Activated CD4-positive, alpha-beta T cell treated with anti-CD3 and anti-CD28 coated beads for 48 hours (primary cell): ENCODE data around the gene CREB5.

ENCODE experiments used
- DNase-seq: peaks from one replicate; pipeline ENCODE4 v3.0.0-alpha.2; 2020

CREB5 gene

DNA sequence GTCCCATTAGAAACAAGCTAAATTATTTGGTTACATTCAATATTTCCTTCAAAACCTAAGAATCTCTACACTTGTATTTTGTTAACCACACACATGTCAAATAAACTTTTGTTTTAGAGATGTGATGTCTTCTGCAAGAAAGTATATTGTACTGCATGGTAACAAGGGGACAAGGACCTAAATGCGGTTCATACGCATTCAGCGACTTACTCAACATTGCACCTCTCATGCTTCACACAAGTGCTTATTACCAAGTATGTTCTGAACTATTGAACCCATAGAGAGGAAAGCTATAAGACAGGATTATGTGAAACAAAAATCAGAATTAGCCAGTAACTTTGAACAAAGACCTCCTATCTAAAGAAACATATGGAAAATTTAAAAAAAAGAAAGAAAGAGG lies 68.3 kb downstream of the CREB5 start:
- no peak for DNase-seq

DNA sequence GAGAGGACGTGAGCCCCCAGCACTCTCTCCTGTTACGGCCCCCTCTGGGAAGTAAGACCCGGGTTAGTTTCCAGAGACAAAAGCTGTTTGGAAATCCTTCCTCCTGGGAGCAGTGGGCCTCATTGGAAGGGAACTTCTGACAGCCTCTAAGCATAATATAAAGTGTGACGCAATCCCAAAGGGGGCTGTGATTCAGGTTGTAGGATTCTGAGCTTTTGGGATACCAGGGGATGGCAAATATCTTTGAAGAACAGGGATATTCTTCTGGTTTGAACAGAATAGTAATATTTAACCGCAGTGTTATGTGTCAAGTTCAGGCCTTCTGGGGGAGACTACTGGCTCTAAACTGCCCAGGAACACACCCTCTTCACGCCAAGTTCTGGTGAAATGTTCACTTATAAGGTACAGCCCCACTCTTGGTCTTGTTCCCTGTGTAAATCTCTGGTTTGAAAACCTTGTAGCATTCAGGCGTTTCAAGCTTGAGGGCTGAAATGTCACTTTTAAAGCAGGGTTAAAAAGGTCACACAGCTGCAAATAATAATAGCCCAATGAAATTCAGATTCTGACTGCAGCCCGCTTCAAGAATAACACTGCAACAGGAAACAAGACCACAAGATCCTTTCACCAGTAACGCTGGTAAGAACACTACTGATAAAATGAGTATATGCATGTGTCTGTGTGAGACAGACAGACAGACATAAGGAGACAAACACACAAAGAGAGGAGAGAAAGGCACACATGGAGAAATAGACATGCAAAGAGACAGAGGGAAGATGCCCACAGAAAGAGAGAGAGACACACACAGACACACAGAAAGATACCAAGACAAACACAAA lies 69.0 kb downstream of the CREB5 start:
- no peak for DNase-seq

DNA sequence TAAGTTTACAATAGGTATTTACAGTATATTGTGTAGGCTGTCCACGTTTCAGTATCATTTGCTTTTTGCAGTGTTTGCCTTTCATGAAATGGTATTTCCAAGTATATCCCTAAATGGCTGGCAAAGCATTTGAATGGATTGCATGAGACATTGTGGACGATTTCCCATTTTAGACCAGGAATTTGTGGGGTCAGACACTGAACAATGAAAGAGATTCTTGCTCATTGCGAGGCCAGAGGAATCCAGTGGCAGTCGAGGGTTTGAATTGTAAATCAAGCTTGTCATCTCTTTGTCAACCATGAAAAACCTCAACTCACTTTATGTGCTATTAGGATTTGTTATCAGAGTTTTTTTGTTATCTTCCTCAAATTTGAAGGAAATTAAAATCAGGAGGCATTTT lies 70.8 kb downstream of the CREB5 start:
- no peak for DNase-seq

DNA sequence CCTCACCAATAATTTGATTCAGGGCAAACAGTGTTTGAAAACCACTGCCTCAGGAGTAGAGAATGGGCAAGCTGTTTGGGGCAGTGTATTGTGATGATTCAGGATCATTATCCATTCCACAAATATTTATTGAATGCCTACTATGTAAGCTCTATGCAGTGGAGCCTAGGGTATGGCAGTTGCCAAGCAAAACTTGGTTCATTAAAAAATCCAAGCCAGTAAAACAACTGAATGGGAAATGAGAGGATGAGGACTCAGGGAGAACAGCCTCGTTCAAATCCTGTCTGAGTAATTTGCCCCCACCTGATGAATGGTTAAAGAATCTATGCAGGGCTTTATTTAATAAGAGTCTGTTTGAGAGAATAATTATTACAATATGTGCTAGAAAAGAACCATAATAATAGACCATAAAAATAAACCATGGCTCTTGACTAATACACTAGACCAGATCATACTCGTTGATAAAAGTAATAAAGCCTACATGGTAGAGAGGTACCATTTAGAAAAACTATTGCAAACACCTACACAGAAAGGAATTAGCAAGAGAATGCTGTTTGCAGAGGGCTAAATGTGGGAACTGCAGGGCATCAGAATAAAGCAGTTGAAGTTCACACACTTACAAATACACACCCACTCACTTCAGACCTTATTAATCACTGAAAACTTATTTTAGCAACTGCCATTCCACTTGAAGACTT lies 71.7 kb downstream of the CREB5 start:
- DNase-seq = no peak

DNA sequence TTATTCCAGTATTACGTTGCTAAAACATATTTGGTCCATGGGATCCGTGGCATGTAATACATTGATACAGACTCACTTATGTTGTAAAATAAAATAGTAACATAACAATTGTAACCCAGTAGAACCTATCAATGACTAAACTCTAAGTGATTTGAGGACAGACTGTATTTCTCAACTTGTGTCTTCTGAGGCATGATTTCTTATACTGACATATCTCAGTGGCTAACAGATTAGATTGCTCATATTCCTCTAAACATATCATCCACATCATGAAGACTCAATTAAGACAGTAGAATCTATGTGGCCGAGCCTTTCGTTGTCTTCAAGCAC lies 72.3 kb downstream of the CREB5 start:
- no peak for DNase-seq

DNA sequence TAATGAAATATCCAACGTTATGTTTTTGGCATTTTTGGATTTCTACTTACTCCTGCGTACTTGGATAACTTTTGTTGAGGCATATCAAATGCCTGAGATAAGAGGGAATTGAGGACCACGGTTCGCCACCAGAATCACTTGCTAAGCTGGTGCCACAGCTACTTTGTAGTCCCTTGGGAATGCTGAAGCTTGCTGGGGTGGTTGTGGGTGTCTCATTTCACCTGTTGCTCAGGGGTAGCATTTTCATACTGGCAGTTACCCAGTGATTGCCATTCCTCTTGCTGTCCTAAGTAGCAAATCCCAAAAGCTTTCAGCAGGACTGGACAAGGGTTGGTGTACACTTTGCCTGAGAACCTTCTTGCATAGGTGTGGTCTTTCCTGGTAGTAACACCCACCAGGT lies 75.2 kb downstream of the CREB5 start:
- DNase-seq = no peak

DNA sequence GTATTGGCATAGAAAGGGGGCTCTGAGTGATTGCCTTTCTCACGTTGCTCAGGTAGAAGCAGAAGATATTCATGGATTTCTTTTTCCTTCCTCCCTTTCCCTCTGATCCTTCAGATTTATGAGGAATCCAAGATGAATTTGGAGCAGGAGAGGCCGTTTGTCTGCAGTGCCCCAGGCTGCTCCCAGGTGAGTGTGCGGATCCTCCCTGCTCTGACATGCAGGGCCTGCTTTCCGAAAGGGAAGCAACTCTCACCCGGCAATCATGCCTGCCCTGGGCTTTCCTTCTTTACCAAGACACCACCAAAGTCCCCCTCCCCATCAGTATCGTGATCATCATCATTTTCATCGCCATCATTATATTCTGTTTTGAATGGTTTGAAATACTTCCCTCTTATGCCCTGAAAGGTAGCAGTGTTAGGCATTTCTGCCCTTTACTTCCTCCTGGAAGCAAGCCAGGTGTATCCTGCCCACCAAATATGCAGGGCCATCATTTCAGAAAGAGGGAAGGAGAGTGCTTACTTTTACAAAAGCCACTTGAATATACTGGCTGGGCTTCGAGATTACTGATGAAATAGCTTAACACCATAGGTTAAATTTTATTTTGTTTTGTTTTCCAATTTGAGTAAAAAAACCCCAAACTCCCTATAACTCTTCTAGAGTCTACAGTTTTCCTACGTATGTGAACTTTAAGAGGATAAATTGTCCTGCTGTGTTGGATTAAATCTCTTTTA lies 75.9 kb downstream of the CREB5 start:
- DNase-seq = no peak

DNA sequence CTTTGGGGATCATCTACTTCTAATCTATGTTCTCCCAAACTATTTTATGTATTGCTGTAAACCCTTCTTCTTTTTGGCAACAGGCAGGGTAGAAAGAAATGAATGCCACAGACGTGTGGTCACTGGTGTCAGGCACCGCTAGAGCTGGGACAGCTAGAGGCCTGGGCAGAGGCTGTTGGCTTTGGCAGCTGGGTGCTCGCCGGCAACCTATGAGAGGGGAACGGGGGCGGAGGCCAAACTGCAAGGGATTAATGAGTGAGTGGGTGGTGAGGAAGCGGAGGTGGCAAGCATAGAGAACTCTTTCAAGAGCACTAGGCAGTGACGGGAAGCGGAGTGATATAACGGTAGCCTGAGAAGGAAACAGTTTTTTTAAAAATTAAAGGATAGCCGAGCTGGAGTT lies 78.5 kb downstream of the CREB5 start:
- DNase-seq = no peak

DNA sequence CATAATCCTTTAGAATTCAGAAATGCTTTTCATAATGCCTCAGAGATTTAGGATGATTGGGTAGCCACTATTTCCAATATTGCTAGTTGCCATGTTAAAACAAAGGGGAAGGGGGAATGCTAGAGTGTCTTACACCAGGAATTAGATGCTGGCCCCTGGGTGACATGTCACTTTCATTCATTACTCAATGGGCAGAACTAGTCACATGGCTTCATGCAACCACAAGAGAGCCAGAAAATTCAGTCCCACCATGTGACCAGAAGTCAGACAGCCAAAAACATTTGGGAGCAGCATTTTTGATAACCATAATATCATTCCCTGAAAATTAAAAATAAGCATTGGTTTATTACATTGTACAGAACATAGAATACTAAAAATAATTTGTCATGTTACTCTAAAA lies 81.2 kb downstream of the CREB5 start:
- no peak for DNase-seq

DNA sequence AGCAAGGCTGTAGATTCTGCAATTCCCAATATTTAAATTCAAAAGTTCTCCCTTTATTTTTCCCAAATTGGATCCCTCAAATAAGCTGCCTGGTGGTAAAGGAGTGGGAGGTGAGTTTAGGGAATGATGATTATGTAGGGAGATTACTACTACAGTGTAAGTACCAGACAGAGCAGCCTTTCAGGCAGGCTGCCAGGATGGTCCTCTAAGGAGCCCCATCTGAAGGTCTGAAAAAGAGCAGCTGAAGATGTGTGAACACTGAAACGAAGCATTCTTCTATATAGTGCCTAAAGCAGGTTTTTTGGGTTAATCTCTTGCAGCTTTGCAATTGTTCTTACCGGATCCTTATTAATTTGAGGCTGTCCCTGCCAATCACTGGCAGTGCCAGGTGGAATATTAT lies 84.7 kb downstream of the CREB5 start:
- no peak for DNase-seq

DNA sequence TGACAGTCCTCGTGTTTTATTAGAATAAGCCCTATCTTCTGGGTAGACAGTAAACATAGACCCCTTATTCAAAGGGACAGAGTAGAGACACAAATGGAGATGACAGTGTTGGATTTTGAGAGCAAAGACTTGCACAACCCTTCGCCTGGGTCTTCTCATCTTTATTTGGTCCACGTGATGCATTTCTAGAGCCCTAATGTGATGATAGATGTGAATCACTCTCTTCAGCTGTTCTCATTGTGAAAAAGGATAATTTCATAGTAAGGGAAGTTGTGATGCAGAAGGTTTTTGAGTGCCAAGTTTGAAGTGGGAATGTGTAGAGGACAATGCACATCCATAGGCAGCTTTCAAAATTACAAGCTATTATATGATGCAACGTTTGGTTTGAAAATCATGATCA lies 86.3 kb downstream of the CREB5 start:
- no peak for DNase-seq

DNA sequence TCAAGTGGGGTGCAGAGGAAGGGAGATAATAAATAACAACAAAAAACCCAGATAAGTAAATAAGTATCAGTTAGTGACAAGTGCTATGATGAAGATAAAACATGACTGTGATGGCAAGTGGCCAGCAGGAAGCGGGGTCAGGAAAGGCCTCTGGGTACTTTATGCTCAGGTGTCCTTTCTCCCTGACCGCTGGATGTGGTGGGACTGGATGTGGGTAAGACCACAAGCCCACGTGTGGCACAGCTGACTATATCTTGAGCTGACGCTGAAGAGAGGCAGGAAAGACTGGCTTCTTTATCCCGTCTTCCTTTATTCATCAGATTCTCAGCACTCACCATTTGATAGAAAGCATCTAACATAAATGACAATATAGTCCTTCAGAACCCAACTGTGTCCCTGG lies 87.8 kb downstream of the CREB5 start:
- no peak for DNase-seq

DNA sequence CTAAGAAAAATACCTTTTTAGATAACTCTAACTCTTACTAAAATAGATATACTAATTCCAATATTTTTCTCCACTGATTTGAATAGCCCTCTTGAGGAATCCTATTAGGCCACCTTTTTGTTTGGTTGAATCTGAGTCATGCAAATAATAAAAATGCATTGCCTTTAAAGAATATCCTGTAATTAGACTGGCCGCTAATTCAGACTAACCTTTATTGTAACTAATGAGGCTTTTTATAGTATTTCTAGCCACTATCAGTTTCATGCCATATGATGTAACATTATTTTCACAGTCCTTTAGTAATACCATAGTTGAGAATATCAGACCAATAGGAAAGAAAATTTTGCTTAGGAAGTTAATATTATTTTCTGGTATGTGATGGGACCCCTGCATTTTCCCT lies 90.1 kb downstream of the CREB5 start:
- DNase-seq = no peak

DNA sequence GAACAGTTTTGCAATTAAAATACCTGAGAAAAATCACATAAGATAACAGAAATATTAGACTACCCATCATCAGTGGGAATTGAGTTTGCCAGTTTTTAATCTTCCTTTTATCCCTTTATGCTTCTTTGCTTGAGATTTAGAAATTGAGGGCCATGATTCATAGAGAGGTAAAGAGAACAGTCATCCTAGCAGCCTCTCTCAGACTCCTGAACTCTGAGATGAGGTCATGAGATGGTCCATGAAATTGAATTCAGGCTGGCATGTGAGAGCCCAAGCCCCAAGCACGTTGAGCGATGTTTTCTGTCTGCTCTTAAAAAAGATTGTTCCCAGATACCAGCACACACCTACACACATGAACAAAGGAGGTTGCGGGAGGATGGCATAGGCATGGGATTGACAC lies 91.1 kb downstream of the CREB5 start:
- no peak for DNase-seq

DNA sequence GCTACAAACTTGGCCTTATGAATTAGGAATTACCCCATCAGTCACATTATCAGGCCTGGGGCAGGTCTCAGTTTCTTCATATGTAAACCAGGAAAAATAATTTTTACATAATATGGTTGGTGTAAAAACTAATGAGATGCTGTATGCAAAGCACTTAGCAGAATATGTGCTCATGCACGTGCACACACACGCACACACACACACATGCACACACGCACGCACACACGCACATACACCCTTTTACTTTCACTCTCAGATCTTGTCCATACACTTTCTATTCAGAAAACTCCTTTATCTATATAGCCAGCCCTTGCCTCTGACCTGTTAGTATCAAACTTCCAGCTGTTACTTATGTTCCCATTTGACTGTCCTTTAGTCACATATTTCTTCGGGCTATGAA lies 92.7 kb downstream of the CREB5 start:
- no peak for DNase-seq

DNA sequence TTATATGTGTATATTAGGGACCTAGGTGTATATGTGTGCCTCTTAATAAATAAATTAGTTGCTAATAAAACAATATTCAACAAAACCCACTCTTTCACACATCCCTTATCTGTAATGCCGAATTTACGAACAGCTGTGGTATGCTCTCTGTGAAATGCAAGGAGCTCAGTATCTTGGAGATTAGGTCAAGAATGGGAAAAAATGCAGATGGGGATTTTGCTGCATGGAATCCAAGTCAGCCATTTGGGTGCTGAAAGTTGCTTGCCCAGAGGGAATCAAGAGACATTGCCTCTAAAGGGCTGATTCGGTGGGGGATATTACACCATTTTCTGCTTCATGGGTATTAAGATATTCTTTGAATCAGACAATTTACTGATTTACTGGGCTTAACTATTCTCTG lies 93.5 kb downstream of the CREB5 start:
- DNase-seq = no peak

DNA sequence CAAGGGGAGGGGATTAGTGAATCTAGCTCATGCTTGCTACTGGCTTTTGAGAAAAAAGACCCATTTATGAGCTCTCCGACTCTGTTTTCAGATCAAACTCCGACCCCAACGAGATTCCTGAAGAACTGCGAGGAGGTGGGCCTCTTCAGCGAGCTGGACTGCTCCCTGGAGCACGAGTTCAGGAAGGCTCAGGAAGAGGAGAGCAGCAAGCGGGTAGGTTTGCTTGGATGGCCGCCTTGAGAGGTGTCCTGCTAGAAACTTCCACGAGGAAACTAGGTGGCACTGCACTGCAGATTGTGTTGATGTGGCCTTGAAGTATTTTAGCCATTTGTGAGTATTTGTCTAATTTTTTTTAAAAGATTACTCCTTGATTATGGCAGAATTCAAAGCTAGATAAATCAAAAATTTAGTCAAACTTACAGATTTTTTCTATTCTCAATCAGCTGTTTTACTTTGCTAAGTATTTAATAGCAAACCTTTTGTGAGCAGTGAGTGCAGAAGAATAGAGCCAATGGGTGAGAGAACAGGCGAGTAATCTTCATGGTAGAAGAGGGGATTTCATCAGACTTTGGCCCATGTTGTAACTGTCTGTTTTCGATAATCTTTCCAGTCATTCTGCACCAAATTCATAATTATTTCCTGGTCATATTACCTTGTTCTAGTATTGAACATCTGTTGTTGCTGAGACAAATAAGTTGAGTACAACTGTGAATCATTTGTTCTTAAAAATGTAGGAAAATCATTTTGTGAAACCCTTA lies 95.4 kb downstream of the CREB5 start:
- no peak for DNase-seq

DNA sequence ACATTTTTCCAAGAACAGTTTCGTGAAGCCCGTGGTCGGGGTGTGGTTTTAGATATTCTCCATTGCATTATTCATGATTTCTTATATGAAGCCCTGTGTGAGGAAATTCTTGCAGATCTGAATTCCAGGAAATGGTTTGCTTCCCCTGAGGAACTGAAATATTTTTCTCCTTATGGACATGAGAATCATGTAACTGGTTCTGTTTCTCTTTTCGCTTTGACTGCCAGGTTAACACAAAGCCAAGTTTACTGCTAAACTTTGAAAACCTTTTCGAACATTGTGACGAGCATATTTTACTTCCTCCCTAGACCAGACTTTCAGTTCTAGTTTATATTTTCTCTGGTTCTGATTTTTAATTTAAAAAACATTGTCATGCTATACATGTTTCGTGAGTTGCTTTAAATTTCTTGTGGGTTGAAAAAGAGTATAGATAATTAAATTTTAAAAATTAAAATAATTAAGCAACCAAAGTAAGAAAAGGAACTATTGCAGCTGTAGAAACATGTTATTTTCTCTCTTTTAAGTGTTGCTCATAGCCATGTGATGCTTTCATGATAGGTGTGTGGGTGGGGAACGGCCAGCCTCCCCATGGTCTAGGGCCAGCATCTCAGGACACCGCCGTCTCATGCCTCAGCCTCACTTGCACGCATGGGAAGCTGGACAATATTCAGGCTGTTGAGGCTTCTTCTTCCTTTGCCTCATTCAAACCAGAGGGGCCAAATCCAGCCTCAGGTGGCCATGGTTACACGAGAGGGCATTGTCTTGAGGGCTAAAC lies 97.1 kb downstream of the CREB5 start:
- no peak for DNase-seq

DNA sequence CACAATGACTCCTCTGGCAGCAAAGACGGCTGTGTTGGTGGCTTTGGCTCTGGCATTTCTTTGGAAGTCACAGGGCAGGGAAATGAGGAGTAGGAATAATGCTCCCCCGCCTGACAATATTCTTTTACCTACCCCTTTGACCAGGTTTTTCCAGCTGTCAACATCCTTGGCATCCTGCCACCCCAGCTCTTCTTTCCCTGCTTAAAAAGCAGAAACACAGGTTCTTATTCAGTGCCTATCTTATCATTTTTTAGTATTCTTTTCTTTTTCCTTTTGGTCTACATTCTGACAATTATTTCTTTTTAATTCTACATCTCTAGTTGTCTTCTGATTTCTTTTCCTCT lies 97.7 kb downstream of the CREB5 start:
- DNase-seq = no peak

DNA sequence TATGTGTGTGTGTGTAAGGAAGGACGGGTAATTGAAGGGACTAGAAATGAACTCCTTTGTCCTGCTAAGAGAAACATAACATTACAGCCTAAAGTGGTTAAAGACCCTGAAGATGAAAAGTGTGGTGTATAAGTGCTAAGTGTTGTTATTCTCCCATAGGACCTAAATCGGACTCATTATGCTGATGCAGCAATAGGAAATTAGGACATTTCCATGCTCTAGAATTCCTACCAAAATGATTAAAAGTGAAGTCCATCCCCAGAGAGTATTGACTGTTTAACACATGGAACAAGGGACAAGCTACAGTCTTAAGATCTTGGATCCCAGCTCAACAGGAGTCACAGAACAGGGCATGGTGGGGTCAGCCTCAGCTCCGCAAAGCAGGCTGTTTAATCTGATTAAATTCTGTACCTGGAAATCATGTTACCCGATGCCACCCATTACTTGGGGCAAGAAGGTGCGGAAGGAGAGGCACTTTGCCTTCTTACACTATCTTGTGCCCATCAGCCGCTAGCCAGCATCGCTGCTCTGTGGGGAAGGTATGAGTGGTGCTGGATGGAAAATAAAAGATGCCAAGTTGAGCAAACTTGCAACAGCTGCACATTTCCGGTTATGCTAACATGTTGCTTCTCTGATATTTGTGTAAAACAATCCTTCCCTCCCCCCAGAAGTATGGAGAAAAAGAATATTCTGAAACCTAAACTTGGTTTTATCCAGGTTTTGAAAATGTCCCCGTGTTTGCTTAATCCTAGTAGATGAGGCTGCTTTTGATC lies 100.5 kb downstream of the CREB5 start:
- DNase-seq = no peak

DNA sequence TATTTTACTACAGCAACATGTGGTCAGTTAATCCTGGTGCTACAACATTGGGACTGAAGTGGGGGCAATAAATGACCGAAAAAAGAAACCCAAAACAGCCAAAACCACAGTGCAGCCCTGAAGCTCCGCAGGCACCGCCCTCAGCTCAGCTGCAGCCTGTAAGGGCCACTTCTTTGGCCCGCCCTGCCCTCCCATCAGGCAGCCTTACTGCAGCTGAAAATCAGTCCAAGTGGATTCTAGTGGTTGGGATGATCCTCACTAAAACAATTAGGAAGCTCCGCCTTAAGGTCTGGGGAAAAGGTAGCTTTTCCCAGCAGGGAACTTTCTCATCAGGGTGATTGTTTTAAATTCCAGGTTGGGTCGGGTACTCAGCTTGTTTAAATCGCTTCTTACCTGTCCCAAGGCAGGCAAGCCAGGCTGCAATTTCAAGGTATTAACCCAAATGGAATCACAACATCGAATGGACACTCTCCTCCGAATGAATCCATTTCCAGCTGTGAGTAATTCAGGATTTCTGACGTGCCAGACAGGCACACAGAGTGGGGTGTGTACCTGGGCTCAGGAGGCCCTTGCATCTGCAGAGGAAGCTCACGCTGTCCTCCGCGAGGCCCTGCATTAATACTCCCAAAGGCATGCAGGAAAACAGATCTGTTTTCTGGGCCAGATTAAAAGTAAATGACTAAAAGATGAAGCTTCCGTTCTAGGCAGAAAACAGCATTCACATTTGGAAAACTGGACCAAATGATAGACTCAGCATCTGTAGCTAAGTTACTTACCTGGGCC lies 104.3 kb downstream of the CREB5 start:
- no peak for DNase-seq
